GM19099 (cell line): ENCODE results near the gene DHRS2.

Experiments used
- POLR2A ChIP-seq: IDR thresholded peaks from 3 replicates; pipeline ENCODE4 v1.6.1; 2011; ENCODE audit warnings: low read depth; ENCODE audit not compliant: insufficient read length; ENCODE audit errors: extremely low read depth

Gene DHRS2

GRCh38 chr14:23654231-23654630 is 18.1 kb downstream of the DHRS2 start:
- no peak for TF ChIP-seq POLR2A

- TF ChIP-seq POLR2A: no peak
These were observed 21.9 kb downstream of the DHRS2 start for GRCh38 chr14:23657959-23658470.

DNA sequence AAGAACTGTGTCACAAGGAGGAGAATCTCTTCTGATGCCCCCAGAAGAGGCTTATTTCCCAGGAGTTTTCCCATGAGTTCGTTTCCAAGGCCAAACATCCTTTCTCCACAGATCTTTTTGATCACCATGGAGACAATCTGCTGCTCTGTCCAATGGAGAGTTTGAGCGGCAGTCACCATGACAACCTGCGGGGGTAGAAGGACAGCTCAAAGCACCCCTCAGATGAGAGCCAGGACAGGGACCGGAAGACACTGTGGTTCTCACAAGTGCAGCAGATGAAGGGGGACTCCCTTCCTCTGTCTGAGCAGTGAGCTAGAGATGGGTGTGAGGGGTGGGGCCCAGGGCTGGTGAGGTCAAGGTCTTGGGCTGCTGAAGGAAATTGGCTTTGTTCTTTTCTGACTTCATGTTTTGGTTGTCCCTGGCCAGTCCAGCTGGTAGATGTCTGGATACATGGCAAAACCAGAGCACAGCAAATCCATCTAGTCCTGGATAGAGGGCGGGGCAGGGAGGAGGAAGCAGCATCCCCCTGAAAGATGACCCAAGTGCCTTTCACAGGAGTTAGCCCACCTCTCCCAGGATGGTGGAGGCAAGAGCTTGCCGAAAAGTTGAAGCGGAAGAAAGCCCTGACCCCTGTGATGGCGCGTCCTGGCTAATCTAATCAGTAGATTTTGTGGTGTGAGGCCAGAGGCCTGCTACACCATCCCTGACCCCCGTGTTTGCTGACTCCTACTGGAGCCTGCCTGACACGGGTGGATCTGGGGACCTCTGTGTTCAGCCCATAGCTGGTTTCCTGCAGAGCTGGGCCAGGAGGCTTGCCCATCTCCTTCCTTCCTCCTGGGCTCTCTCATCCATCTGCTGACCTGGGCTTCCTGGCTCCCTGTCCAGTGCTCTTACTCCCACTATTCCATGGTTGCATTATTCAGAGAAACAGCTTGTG is 24.4 kb downstream of the DHRS2 start:
- no peak for TF ChIP-seq POLR2A

DNA sequence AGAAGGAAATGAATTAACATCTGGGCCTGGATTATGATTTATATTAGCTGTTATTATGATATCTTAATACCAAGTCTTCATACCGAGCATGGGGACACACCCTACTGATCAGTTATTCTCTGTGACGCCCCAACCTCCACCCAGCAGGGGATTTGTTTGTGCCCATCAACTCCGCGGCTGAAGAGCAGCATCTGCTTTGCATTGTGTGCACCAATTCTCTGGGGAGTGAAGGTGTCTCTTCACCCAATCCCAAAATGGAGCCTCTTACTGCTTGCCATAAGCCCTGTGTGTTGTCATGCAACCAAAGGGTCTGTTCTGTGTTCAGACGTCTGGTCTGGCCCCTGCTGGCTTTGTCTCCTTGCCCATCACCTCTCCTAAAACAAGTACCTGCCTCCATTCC is 25.4 kb downstream of the DHRS2 start:
- no peak for TF ChIP-seq POLR2A

GRCh38 chr14:23663127-23663526 is 27.0 kb downstream of the DHRS2 start:
- TF ChIP-seq POLR2A: no peak

GRCh38 chr14:23663711-23664110 is 27.5 kb downstream of the DHRS2 start:
- no peak for TF ChIP-seq POLR2A

DNA sequence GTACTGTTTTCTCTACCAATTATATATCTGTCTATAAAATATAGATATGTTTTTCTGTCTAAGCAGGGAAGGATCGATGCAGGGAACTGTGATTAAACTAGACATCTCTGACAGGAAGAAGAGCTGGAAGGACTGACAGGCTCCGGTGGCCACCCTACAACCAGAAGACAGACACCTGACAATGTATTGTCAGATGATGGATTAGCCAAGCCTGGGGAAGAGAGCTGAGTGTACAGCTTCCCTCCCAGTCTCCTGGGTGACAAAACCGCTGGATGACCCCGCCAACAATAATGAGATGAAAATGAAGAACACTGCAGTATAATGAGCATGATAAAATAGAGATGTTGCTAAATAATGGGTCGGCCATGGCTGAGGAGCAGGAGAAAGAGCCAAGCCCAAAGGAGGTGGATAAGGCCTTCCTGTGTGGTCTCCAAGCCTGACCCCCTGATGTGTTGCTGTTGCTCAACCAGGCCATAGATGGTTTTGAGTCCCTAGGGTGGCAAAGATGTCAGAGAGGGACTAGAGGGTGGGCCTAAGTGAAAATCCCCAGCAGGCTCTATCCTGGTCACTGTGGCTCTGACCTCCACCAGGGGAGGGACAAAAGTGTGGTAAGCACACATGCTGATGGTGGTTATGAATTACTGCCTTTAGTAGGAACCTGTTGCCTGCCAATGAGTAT is 28.2 kb downstream of the DHRS2 start:
- TF ChIP-seq POLR2A: no peak

- TF ChIP-seq POLR2A: no peak
These were observed 29.3 kb downstream of the DHRS2 start for GRCh38 chr14:23665302-23666016.

- no peak for TF ChIP-seq POLR2A
These were observed 31.0 kb downstream of the DHRS2 start for GRCh38 chr14:23667134-23667533.

GRCh38 chr14:23669441-23669840 is 33.3 kb downstream of the DHRS2 start:
- no peak for TF ChIP-seq POLR2A

DNA sequence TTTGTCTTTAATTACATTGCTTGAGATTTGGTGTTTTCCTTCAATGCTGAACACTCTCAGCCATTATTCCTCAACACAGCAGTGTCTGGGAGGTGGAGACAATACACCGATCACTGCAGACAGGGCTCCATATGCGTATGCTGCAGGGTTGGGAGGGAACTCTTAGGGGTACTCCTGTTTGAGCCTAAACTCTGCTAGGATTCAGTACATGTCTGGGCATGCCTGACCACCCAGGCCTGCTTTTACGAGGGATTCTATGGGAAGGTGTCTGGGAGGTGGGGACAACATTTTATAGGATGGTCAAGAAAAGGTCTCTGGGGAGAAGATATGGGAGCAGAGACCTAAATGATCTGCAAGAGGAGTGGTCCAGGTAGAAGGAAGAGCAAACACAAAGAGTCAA is 34.3 kb downstream of the DHRS2 start:
- TF ChIP-seq POLR2A: no peak

DNA sequence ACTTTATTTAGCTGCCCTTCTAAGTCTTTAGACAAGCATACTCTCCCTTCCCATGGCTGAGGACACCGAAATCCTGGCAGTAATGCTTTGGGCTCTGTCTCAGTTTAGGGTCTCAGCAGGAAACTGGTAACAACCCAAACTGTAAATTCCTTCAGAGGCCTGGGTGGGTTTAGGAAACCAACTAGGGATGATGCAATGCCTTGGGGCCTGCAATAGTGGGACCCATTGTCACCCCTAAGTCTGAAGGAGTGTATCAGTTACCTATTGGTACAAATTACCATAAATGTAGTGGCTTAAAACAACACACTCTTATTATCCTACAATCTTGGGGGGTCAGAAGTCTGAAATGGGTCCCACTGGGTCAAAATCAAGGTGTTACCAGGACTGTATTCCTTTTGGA is 36.0 kb downstream of the DHRS2 start:
- no peak for TF ChIP-seq POLR2A

- TF ChIP-seq POLR2A: no peak
These were observed 39.2 kb downstream of the DHRS2 start for GRCh38 chr14:23675337-23675736.

DNA sequence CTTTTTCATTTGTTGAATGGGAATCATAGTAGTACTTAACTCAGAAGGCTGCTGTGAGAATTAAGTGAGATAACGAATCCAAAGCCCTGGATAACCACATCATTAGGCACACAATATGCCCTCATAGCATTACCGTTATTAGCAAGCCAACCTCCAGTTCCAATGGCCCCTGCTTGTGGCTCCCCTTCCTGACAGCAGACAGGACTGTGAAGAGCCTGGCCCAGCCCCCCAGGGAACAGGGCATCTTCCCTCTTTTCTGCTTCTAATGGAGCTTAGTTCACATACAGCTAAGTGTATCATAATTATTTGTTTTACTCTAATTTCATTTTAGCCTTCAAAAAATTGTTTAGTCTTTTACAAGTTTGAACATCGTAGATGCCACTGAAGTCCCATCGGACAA is 39.7 kb downstream of the DHRS2 start:
- TF ChIP-seq POLR2A: no peak

DNA sequence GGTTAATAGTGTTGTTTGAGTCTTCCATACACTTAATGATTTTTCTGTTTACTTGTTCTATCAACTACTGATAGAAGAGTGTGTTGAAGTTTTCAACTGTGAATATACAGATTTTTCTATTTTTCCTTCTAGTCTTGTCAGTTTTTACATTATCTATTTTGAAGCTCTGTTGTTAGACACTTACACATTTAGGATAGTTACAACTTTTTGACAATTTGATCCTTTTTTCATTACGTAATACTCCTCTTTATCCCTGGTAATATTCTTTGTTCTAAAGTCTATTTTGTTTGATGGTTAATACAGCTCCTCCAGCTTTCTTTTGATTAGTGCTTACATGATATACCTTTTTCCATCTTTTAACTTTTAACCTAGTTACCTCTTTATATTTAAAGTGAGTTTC is 45.2 kb downstream of the DHRS2 start:
- no peak for TF ChIP-seq POLR2A
